A673 (cell line): ENCODE results near the gene CLRN1.

Source experiments
- CTCF ChIP-seq: fragments of 300-800, 200-600 bp; sonication (generic); conservative IDR thresholded peaks from 2 replicates; pipeline ENCODE4 v1.5.1; 2017; ENCODE audit warnings: low read depth, mild to moderate bottlenecking, antibody characterized with exemption, low read length, moderate library complexity, mixed read lengths
- EZH2 ChIP-seq: fragments of 200-600 bp; sonication (generic); IDR thresholded peaks from 2 replicates; pipeline ENCODE4 v1.6.1; 2017; ENCODE audit warnings: borderline replicate concordance, low read depth, mild to moderate bottlenecking, mixed read lengths, antibody characterized with exemption, low read length; ENCODE audit not compliant: poor library complexity, severe bottlenecking

GRCh38 chr3:150920236-150920635 is 52.3 kb downstream of the CLRN1 start:
- no peak for TF ChIP-seq CTCF
- TF ChIP-seq EZH2: no peak
